Measurements from ENCODE around the gene FOXN1. TPM values are rescaled to one million over a fixed set of nuclear protein-coding genes. Genes with fewer than 3 reads are reported as not detected.

The FOXN1 gene
- total RNA-seq, 1 experiment from 2014 or later: not detected

DNA sequence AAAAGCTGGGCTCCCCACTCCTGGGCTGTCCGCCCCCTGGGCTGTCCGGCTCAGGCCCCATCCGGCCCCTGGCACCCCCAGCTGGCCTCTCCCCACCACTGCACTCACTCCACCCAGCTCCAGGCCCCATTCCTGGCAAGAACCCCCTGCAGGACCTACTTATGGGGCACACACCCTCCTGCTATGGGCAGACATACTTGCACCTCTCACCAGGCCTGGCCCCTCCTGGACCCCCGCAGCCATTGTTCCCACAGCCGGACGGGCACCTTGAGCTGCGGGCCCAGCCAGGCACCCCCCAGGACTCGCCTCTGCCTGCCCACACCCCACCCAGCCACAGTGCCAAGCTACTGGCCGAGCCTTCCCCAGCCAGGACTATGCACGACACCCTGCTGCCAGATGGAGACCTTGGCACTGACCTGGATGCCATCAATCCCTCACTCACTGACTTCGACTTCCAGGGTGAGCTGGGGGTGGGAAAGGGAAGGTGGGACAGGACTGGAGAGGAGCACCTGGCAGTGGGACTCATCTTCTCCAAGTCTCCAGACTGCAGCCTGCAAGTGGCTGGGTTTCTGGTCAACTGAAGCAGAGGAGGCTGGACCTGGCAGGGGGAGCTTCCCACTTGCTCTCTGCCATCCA is 28.7 kb downstream of the FOXN1 start:
- Mint-ChIP-seq H3K9me3 (ENCODE audit: low read depth, unreplicated experiment) (no peaks in the 10 kb centered on the region), H3K27me3 (ENCODE audit: unreplicated experiment) (peaks cover 57% of the 10 kb centered on the region), H3K4me1 (ENCODE audit: low read depth, unreplicated experiment) (peaks cover 9% of the 10 kb centered on the region), H3K27ac (ENCODE audit: unreplicated experiment) (no peak overlapping the region), H3K36me3 (ENCODE audit: insufficient read depth, unreplicated experiment) (no peaks in the 10 kb centered on the region), H3K4me3 (ENCODE audit: low read depth, unreplicated experiment) (no peak overlapping the region)
- DNase-seq: no peak
- CTCF ChIA-PET: interaction anchor here (0.6 to 1.2 kb wide), 5 partner anchors 20 to 283 kb away, joined by 3 to 5 read pairs (median 3); no protein-coding TSS in a partner anchor
- intact Hi-C loops (cut with micrococcal nuclease; ENCODE audit: unreplicated experiment): no loop called here
- TF ChIP-seq, protein P1, sequence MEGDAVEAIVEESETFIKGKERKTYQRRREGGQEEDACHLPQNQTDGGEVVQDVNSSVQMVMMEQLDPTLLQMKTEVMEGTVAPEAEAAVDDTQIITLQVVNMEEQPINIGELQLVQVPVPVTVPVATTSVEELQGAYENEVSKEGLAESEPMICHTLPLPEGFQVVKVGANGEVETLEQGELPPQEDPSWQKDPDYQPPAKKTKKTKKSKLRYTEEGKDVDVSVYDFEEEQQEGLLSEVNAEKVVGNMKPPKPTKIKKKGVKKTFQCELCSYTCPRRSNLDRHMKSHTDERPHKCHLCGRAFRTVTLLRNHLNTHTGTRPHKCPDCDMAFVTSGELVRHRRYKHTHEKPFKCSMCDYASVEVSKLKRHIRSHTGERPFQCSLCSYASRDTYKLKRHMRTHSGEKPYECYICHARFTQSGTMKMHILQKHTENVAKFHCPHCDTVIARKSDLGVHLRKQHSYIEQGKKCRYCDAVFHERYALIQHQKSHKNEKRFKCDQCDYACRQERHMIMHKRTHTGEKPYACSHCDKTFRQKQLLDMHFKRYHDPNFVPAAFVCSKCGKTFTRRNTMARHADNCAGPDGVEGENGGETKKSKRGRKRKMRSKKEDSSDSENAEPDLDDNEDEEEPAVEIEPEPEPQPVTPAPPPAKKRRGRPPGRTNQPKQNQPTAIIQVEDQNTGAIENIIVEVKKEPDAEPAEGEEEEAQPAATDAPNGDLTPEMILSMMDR (IDR thresholded peaks at IDR 0.05; ENCODE audit: unreplicated experiment): no peak
- no TSS peak for BruUV-seq (replicated peaks)

DNA sequence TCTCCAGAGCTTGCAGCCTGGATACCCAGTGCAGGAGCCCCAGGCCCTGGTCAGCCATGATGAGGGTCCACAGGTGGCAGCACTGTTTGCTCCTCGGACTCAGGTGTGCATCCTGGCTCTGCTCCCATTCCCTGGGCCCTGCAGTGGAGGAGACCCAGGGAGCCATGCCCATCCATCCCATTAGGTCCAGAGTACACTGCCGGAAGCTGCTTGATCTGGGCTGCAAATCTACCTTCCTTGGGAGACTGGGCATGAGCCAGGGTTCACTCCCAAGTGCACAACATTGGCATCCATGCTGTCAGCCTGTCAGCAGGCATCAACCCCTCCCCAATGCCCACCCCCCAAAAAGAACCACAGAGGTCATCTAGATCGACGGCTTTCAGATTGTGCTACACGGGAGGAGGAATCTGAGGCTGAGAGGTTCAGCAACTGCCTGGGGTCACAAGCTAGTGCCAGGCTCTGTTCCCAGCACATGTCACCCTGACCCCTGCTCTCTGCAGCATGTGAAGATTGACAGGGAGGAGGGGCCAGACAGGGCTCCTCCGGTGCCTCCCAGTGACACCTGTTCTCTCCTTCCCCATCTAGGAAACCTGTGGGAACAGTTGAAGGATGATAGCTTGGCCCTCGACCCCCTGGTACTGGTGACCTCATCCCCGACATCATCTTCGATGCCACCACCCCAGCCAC is 30.5 kb downstream of the FOXN1 start:
- intact Hi-C loops (cut with micrococcal nuclease; ENCODE audit: unreplicated experiment): no loop called here
- Mint-ChIP-seq H3K4me1 (ENCODE audit: low read depth, unreplicated experiment) (peaks cover 9% of the 10 kb centered on the region), H3K27ac (ENCODE audit: unreplicated experiment) (no peak overlapping the region), H3K9me3 (ENCODE audit: low read depth, unreplicated experiment) (no peaks in the 10 kb centered on the region), H3K36me3 (ENCODE audit: insufficient read depth, unreplicated experiment) (no peaks in the 10 kb centered on the region), H3K4me3 (ENCODE audit: low read depth, unreplicated experiment) (no peak overlapping the region), H3K27me3 (ENCODE audit: unreplicated experiment) (peaks cover 43% of the 10 kb centered on the region)
- no TSS peak for BruUV-seq (replicated peaks)
- DNase-seq: no peak
- CTCF ChIA-PET: interaction anchor here (1.3 kb wide), 1 partner anchor 39 kb away, joined by 3 read pairs; no protein-coding TSS in a partner anchor
- TF ChIP-seq, protein P1 (IDR thresholded peaks at IDR 0.05; ENCODE audit: unreplicated experiment): no peak

DNA sequence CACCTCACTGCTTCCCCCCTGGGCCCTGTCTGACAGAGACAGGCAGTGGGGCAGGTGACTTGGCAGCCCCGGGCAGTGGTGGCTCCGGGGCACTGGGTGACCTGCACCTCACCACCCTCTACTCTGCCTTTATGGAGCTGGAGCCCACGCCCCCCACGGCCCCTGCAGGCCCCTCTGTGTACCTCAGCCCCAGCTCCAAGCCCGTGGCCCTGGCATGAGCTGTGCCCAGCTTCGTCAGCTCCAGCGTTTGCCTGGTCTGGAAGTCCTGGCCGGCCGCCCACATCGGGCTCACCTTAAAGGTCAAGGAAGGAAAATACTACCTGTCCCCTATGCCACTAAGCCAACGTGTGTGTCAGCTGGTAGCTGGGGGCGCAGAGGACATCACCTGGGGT is 31.1 kb downstream of the FOXN1 start:
- DNase-seq: no peak
- Mint-ChIP-seq H3K36me3 (ENCODE audit: insufficient read depth, unreplicated experiment) (no peaks in the 10 kb centered on the region), H3K4me1 (ENCODE audit: low read depth, unreplicated experiment) (peaks cover 9% of the 10 kb centered on the region), H3K4me3 (ENCODE audit: low read depth, unreplicated experiment) (no peak overlapping the region), H3K27ac (ENCODE audit: unreplicated experiment) (no peak overlapping the region), H3K9me3 (ENCODE audit: low read depth, unreplicated experiment) (no peaks in the 10 kb centered on the region), H3K27me3 (ENCODE audit: unreplicated experiment) (peaks cover 37% of the 10 kb centered on the region)
- no TSS peak for BruUV-seq (replicated peaks)
- intact Hi-C loops (cut with micrococcal nuclease; ENCODE audit: unreplicated experiment): no loop called here
- TF ChIP-seq, protein P1 (IDR thresholded peaks at IDR 0.05; ENCODE audit: unreplicated experiment): no peak
- CTCF ChIA-PET: interaction anchor here (1.3 kb wide), 1 partner anchor 39 kb away, joined by 3 read pairs; no protein-coding TSS in a partner anchor

DNA sequence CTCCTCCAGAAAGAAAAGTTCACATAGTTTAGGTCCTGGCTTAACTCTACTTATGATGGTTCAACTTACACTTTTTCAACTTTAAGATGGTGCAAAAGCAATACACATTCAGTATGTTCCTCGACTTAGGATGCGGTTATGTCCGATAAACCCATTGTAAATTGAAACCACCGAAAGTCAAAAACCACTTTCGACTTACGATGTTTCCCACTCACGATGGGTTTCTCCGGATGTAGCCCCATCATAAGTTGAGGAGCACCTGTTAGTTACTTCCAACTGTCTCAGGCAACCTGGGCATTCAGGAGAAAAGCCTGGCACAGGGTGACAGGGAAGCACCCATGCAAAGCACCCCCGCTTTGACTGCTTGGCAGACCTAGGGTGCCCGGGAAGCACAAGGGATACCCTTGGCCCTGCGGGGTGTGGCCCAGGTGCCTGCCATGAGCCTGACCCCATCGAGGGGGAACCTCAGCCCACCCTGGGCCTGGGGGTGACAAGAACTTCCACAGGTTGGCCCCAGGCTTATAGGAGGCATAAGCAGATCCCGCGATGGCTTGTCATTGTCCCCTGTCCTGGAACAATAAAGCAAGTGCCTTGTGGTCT is 32.2 kb downstream of the FOXN1 start:
- no peak overlapping the region for H3K27ac Mint-ChIP-seq (ENCODE audit: unreplicated experiment)
- TF ChIP-seq, protein P1 (IDR thresholded peaks at IDR 0.05; ENCODE audit: unreplicated experiment): no peak
- H3K27me3 Mint-ChIP-seq (ENCODE audit: unreplicated experiment): peaks cover 27% of the 10 kb centered on the region
- DNase-seq: no peak
- no peak overlapping the region for H3K4me3 Mint-ChIP-seq (ENCODE audit: low read depth, unreplicated experiment)
- BruUV-seq (replicated peaks): no TSS peak
- CTCF ChIA-PET: no interaction called here
- no peaks in the 10 kb centered on the region for H3K36me3 Mint-ChIP-seq (ENCODE audit: insufficient read depth, unreplicated experiment)
- H3K9me3 Mint-ChIP-seq (ENCODE audit: low read depth, unreplicated experiment): no peaks in the 10 kb centered on the region
- peaks cover 4% of the 10 kb centered on the region for H3K4me1 Mint-ChIP-seq (ENCODE audit: low read depth, unreplicated experiment)
- intact Hi-C loops (cut with micrococcal nuclease; ENCODE audit: unreplicated experiment): no loop called here
